ENCODE data around the gene TMEM62.

- no peak for TF ChIP-seq CTCF (IDR thresholded peaks at IDR 0.05)
- TF ChIP-seq POLR2A (IDR thresholded peaks at IDR 0.05): no peak
Observed at GRCh38 chr15:43212951-43213350, 79.6 kb downstream of the TMEM62 start.
